Gastrocnemius medialis (tissue), 4 donors: ENCODE results near the gene AFG1L.

Source experiments
- POLR2A ChIP-seq, 2 donors: fragments of 450-650 bp; IDR thresholded peaks; one replicate each; pipeline ENCODE4 v1.6.1; 2017; ENCODE audit warnings: antibody characterized with exemption in 2 of 2, mild to moderate bottlenecking in 2 of 2, moderate library complexity in 2 of 2
- TF ChIP-seq, protein P1 (sequence below), 5 experiments: fragments of 450-650 bp in 3 of 5; fragments of 200-600 bp in 2 of 5; sonication (generic) in 2 of 5; IDR thresholded peaks in 4 of 5; conservative IDR thresholded peaks in 1 of 5; 1 replicate in 4 of 5; 2 replicates in 1 of 5; pipeline ENCODE4 v1.5.1; 2016 to 2019; ENCODE audit warnings: antibody characterized with exemption in 5 of 5, mild to moderate bottlenecking in 3 of 5, moderate library complexity in 3 of 5

DNA sequence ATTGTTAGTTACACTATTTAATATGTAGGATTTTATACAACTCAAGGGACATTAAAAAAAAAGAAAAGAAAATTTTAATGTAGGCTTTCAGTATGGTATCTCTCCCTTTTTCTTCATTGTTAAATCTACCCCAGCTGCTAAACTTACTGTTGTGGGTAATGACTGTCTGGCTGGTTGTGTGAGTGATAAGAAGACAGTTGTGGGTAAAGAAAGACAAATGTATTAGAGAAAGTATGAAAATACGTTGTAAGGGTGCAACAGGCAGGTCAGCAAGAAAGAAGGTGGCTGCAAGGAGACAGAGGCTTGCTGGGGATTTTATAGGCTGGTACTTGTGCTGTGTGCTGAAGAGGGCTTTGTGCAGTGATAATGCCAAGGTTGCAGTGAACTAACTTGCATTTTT lies 174.5 kb downstream of the AFG1L start:
- no peak for TF ChIP-seq POLR2A (IDR thresholded peaks at IDR 0.05)
- TF ChIP-seq, protein P1, sequence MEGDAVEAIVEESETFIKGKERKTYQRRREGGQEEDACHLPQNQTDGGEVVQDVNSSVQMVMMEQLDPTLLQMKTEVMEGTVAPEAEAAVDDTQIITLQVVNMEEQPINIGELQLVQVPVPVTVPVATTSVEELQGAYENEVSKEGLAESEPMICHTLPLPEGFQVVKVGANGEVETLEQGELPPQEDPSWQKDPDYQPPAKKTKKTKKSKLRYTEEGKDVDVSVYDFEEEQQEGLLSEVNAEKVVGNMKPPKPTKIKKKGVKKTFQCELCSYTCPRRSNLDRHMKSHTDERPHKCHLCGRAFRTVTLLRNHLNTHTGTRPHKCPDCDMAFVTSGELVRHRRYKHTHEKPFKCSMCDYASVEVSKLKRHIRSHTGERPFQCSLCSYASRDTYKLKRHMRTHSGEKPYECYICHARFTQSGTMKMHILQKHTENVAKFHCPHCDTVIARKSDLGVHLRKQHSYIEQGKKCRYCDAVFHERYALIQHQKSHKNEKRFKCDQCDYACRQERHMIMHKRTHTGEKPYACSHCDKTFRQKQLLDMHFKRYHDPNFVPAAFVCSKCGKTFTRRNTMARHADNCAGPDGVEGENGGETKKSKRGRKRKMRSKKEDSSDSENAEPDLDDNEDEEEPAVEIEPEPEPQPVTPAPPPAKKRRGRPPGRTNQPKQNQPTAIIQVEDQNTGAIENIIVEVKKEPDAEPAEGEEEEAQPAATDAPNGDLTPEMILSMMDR (IDR thresholded peaks at IDR 0.05 in 4 of 5, conservative IDR thresholded peaks at IDR 0.05 in 1 of 5), result no peak
